ENCODE results near the gene CNKSR3.

Gene CNKSR3

GRCh38 chr6:154481521-154482013 lies 28.9 kb downstream of the CNKSR3 start:
- H3K27ac ChIP-seq (ENCODE audit: low read length) = no peak overlapping the region
- TF ChIP-seq, protein P1, sequence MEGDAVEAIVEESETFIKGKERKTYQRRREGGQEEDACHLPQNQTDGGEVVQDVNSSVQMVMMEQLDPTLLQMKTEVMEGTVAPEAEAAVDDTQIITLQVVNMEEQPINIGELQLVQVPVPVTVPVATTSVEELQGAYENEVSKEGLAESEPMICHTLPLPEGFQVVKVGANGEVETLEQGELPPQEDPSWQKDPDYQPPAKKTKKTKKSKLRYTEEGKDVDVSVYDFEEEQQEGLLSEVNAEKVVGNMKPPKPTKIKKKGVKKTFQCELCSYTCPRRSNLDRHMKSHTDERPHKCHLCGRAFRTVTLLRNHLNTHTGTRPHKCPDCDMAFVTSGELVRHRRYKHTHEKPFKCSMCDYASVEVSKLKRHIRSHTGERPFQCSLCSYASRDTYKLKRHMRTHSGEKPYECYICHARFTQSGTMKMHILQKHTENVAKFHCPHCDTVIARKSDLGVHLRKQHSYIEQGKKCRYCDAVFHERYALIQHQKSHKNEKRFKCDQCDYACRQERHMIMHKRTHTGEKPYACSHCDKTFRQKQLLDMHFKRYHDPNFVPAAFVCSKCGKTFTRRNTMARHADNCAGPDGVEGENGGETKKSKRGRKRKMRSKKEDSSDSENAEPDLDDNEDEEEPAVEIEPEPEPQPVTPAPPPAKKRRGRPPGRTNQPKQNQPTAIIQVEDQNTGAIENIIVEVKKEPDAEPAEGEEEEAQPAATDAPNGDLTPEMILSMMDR (IDR thresholded peaks at IDR 0.05; ENCODE audit: low read depth, low read length) = no peak
- no peak for TF ChIP-seq EZH2phosphoT487 (IDR thresholded peaks at IDR 0.05; ENCODE audit: low read depth)
- H2AFZ ChIP-seq (ENCODE audit: low read depth, low read length) = no peak overlapping the region
- no peaks in the 10 kb centered on the region for H3K36me3 ChIP-seq (replicated peaks; ENCODE audit: low read depth, low read length)
- no peak overlapping the region for H3K4me3 ChIP-seq (ENCODE audit: low read length)
- no peaks in the 10 kb centered on the region for H4K20me1 ChIP-seq (ENCODE audit: insufficient read depth, low read length)
- no peak overlapping the region for H3K9ac ChIP-seq (ENCODE audit: low read length)
- H3K9me3 ChIP-seq (ENCODE audit: insufficient read depth, low read length) = no peaks in the 10 kb centered on the region
- no peaks in the 10 kb centered on the region for H3K79me2 ChIP-seq (ENCODE audit: low read length)
- no peaks in the 10 kb centered on the region for H3K4me1 ChIP-seq (ENCODE audit: low read length)
- no peaks in the 10 kb centered on the region for H3K27me3 ChIP-seq (ENCODE audit: low read depth, low read length)
- no peak overlapping the region for H3K4me2 ChIP-seq (ENCODE audit: low read length)

DNA sequence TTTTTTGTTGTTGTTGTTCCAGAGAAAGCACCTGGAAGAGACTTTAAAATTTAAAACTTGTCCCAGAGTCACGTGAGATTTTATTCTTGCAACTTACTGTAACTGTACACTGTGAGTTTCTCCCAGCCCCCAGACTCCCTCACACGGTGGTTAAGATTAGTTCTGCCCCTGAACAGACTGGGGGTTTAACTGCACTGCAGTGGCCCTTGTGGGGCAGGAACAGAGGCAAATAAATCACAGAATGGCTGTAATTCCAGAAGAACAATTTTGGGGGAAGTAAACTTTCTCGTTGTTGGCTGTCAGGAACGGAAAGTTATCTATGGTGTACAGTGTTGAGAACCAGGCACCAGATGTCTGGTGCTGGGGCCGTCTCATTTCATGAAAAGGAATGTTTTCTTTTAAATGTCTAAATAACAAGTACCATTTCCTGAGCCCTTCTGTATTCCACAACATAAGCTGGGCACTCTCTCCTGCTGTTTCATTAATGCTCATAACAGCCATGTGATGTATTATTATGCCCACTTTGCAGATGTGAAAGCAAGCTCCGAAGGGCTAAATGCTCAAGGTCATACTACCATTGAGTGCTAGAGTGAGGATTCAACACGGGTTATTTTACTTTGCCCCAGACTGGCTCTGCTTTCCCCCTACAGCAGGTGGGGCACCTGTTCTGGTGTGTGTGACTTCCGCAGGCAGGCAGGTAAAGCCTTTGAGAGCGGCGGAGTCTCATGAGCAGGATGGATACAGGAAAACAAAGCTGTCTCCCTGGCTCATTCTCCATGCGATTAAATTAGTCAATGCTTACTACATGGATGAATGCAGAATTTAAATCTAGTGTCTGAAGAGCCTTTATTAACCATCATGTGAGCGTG lies 30.5 kb downstream of the CNKSR3 start:
- Histone ChIP-seq H3K4me1 (ENCODE audit: low read length) (no peaks in the 10 kb centered on the region), H3K4me2 (ENCODE audit: low read length) (no peak overlapping the region), H3K4me3 (ENCODE audit: low read length) (no peak overlapping the region), H3K9ac (ENCODE audit: low read length) (no peak overlapping the region), H3K27ac (ENCODE audit: low read length) (no peak overlapping the region), H3K9me3 (ENCODE audit: insufficient read depth, low read length) (no peaks in the 10 kb centered on the region), H3K79me2 (ENCODE audit: low read length) (no peaks in the 10 kb centered on the region), H2AFZ (ENCODE audit: low read depth, low read length) (no peak overlapping the region), H4K20me1 (ENCODE audit: insufficient read depth, low read length) (no peaks in the 10 kb centered on the region), H3K27me3 (ENCODE audit: low read depth, low read length) (no peaks in the 10 kb centered on the region), H3K36me3 (replicated peaks; ENCODE audit: low read depth, low read length) (no peaks in the 10 kb centered on the region)
- TF ChIP-seq EZH2phosphoT487 (IDR thresholded peaks at IDR 0.05; ENCODE audit: low read depth) = no peak
- TF ChIP-seq, protein P1 (IDR thresholded peaks at IDR 0.05; ENCODE audit: low read depth, low read length) = no peak

DNA sequence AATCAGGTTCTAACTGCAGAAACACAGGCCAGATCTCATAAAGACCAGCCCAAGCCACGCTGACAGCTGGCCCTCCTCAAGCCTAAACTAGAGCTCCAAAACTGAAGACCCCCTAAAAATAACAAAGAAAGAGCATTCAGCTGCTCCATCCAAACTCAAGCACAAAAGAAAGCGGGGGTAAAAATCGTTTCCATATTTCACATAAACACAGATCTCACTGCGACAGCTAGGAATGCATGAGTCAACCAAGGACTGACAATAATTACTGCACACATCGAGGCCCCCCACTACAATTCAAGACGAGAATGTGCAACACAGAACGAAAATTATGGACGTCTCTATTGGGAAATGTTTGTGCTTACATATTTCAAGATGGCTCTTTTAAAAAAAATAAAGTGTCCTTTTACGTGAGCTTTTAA lies 31.1 kb downstream of the CNKSR3 start:
- Histone ChIP-seq H3K79me2 (ENCODE audit: low read length) (no peaks in the 10 kb centered on the region), H3K4me1 (ENCODE audit: low read length) (no peaks in the 10 kb centered on the region), H3K9me3 (ENCODE audit: insufficient read depth, low read length) (no peaks in the 10 kb centered on the region), H3K27me3 (ENCODE audit: low read depth, low read length) (no peaks in the 10 kb centered on the region), H3K4me2 (ENCODE audit: low read length) (no peak overlapping the region), H3K4me3 (ENCODE audit: low read length) (no peak overlapping the region), H3K36me3 (replicated peaks; ENCODE audit: low read depth, low read length) (no peaks in the 10 kb centered on the region), H2AFZ (ENCODE audit: low read depth, low read length) (no peak overlapping the region), H3K9ac (ENCODE audit: low read length) (no peak overlapping the region), H4K20me1 (ENCODE audit: insufficient read depth, low read length) (no peaks in the 10 kb centered on the region), H3K27ac (ENCODE audit: low read length) (no peak overlapping the region)
- TF ChIP-seq EZH2phosphoT487 (IDR thresholded peaks at IDR 0.05; ENCODE audit: low read depth) = no peak
- TF ChIP-seq, protein P1 (IDR thresholded peaks at IDR 0.05; ENCODE audit: low read depth, low read length) = no peak

DNA sequence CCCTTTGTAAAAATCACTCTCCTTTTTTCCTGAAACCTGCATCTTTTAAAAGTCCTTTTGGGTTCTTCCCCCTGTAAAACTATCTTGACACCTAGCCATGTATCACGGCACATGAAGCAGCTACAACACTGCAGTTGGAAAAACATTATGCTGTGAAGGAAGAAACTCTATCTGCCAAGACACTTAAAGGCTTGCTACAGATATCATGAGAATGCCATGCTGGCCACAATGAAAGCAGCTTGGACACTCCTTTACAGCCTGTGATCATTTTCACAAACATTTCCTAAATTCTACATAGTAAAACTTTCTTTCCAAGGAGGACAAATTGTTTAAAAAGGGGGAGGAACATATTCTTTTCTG lies 31.8 kb downstream of the CNKSR3 start:
- H3K27me3 ChIP-seq (ENCODE audit: low read depth, low read length) = no peaks in the 10 kb centered on the region
- H3K4me1 ChIP-seq (ENCODE audit: low read length) = no peaks in the 10 kb centered on the region
- no peaks in the 10 kb centered on the region for H3K79me2 ChIP-seq (ENCODE audit: low read length)
- TF ChIP-seq, protein P1 (IDR thresholded peaks at IDR 0.05; ENCODE audit: low read depth, low read length) = no peak
- TF ChIP-seq EZH2phosphoT487 (IDR thresholded peaks at IDR 0.05; ENCODE audit: low read depth) = no peak
- no peak overlapping the region for H3K4me2 ChIP-seq (ENCODE audit: low read length)
- no peak overlapping the region for H3K4me3 ChIP-seq (ENCODE audit: low read length)
- no peak overlapping the region for H2AFZ ChIP-seq (ENCODE audit: low read depth, low read length)
- no peaks in the 10 kb centered on the region for H4K20me1 ChIP-seq (ENCODE audit: insufficient read depth, low read length)
- no peaks in the 10 kb centered on the region for H3K9me3 ChIP-seq (ENCODE audit: insufficient read depth, low read length)
- H3K36me3 ChIP-seq (replicated peaks; ENCODE audit: low read depth, low read length) = no peaks in the 10 kb centered on the region
- H3K9ac ChIP-seq (ENCODE audit: low read length) = no peak overlapping the region
- H3K27ac ChIP-seq (ENCODE audit: low read length) = no peak overlapping the region

Data from OCI-LY3 (cell line).